ENCODE measurements around the gene ABCC1. TPM values are rescaled to one million over a fixed set of nuclear protein-coding genes. Genes with fewer than 3 reads are reported as not detected.

The ABCC1 gene
- total RNA-seq, 1 experiment from 2014 or later, result 139 TPM

DNA sequence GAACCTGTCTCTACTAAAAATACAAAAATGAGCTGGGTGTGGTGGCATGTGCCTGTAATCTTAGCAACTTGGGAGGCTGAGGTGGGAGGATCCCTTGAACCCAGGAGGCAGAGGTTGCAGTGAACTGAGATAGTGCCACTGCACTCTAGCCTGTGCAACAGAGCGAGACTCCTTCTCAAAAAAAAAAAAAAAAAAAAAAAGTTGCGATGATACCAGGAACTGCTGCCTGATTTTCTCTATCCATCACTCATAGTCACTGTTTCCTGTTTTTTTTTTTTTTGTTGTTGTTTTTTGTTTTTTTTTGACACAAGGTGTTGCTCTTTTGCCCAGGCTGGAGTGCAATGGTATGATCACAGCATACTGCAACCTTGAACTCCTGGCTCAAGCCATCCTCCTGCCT lies 59.2 kb downstream of the ABCC1 start:
- Histone ChIP-seq H3K36me3 (ENCODE audit: low read depth) (0 out of 2 replicates have a peak, but pooled peaks cover 6% of the 10 kb centered on the region), H3K4me3 (no peak overlapping the region), H2AFZ (no peak overlapping the region), H3K79me2 (ENCODE audit: low read depth) (peaks cover 43% of the 10 kb centered on the region), H3K9me2 (ENCODE audit: insufficient read depth) (no peaks in the 10 kb centered on the region), H3F3A (ENCODE audit: insufficient read depth, low read depth) (peaks cover 55% of the 10 kb centered on the region), H3K4me2 (no peak overlapping the region), H4K20me1 (ENCODE audit: insufficient read depth) (no peaks in the 10 kb centered on the region), H3K27ac (no peak overlapping the region), H3K27me3 (ENCODE audit: insufficient read depth, low read depth) (no peaks in the 10 kb centered on the region), H3K4me1 (replicated peaks; ENCODE audit: insufficient read depth) (peaks cover 8% of the 10 kb centered on the region), H3K9me3 (ENCODE audit: insufficient read depth, low read depth) (no peaks in the 10 kb centered on the region)
- POLR2A ChIA-PET (ENCODE audit: unreplicated experiment), result no interaction called here
- DNase-seq, result no peak
- BruUV-seq (replicated peaks), result no TSS peak
- CTCF ChIA-PET, result interaction anchor here (0.5 kb wide), 1 partner anchor 195 kb away, joined by 5 read pairs; no protein-coding TSS in a partner anchor
- TF ChIP-seq, protein P1, sequence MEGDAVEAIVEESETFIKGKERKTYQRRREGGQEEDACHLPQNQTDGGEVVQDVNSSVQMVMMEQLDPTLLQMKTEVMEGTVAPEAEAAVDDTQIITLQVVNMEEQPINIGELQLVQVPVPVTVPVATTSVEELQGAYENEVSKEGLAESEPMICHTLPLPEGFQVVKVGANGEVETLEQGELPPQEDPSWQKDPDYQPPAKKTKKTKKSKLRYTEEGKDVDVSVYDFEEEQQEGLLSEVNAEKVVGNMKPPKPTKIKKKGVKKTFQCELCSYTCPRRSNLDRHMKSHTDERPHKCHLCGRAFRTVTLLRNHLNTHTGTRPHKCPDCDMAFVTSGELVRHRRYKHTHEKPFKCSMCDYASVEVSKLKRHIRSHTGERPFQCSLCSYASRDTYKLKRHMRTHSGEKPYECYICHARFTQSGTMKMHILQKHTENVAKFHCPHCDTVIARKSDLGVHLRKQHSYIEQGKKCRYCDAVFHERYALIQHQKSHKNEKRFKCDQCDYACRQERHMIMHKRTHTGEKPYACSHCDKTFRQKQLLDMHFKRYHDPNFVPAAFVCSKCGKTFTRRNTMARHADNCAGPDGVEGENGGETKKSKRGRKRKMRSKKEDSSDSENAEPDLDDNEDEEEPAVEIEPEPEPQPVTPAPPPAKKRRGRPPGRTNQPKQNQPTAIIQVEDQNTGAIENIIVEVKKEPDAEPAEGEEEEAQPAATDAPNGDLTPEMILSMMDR (conservative IDR thresholded peaks at IDR 0.05), result no peak
- TF ChIP-seq EZH2 (IDR thresholded peaks at IDR 0.05; ENCODE audit: low read depth), result no peak
- intact Hi-C loops (cut with micrococcal nuclease; ENCODE audit: unreplicated experiment), result no loop called here

GRCh38 chr16:16009401-16009800 lies 60.0 kb downstream of the ABCC1 start:
- POLR2A ChIA-PET (ENCODE audit: unreplicated experiment), result no interaction called here
- H3K27ac ChIP-seq, result no peak overlapping the region
- H3F3A ChIP-seq (ENCODE audit: insufficient read depth, low read depth), result peaks cover 59% of the 10 kb centered on the region
- no peak overlapping the region for H2AFZ ChIP-seq
- intact Hi-C loops (cut with micrococcal nuclease; ENCODE audit: unreplicated experiment), result no loop called here
- no peak overlapping the region for H3K4me2 ChIP-seq
- CTCF ChIA-PET, result no interaction called here
- TF ChIP-seq EZH2 (IDR thresholded peaks at IDR 0.05; ENCODE audit: low read depth), result no peak
- TF ChIP-seq, protein P1 (conservative IDR thresholded peaks at IDR 0.05), result no peak
- H4K20me1 ChIP-seq (ENCODE audit: insufficient read depth), result no peaks in the 10 kb centered on the region
- H3K27me3 ChIP-seq (ENCODE audit: insufficient read depth, low read depth), result no peaks in the 10 kb centered on the region
- no peak overlapping the region for H3K4me3 ChIP-seq
- peaks cover 36% of the 10 kb centered on the region for H3K79me2 ChIP-seq (ENCODE audit: low read depth)
- BruUV-seq (replicated peaks), result no TSS peak
- H3K4me1 ChIP-seq (replicated peaks; ENCODE audit: insufficient read depth), result peaks cover 1% of the 10 kb centered on the region; the same call in 1 of the 2 replicates
- H3K9me3 ChIP-seq (ENCODE audit: insufficient read depth, low read depth), result no peaks in the 10 kb centered on the region
- no peaks in the 10 kb centered on the region for H3K9me2 ChIP-seq (ENCODE audit: insufficient read depth)
- H3K36me3 ChIP-seq (ENCODE audit: low read depth), result 0 out of 2 replicates have a peak, but pooled peaks cover 6% of the 10 kb centered on the region
- no peak for DNase-seq

GRCh38 chr16:16010194-16010593 lies 60.8 kb downstream of the ABCC1 start:
- H3K27me3 ChIP-seq (ENCODE audit: insufficient read depth, low read depth), result no peaks in the 10 kb centered on the region
- H3K36me3 ChIP-seq (ENCODE audit: low read depth), result 0 out of 2 replicates have a peak, but pooled peaks cover 7% of the 10 kb centered on the region
- H3K79me2 ChIP-seq (ENCODE audit: low read depth), result peaks cover 32% of the 10 kb centered on the region
- H2AFZ ChIP-seq, result no peak overlapping the region
- intact Hi-C loops (cut with micrococcal nuclease; ENCODE audit: unreplicated experiment), result no loop called here
- POLR2A ChIA-PET (ENCODE audit: unreplicated experiment), result no interaction called here
- no peaks in the 10 kb centered on the region for H3K9me2 ChIP-seq (ENCODE audit: insufficient read depth)
- DNase-seq, result no peak
- no peak overlapping the region for H3K4me2 ChIP-seq
- peaks cover 9% of the 10 kb centered on the region for H3K4me1 ChIP-seq (replicated peaks; ENCODE audit: insufficient read depth)
- CTCF ChIA-PET, result interaction anchor here (0.6 kb wide), 1 partner anchor 123 kb away, joined by 4 read pairs; no protein-coding TSS in a partner anchor
- no peak overlapping the region for H3K27ac ChIP-seq
- no peak for TF ChIP-seq EZH2 (IDR thresholded peaks at IDR 0.05; ENCODE audit: low read depth)
- TF ChIP-seq, protein P1 (conservative IDR thresholded peaks at IDR 0.05), result no peak
- peaks cover 63% of the 10 kb centered on the region for H3F3A ChIP-seq (ENCODE audit: insufficient read depth, low read depth)
- H3K9me3 ChIP-seq (ENCODE audit: insufficient read depth, low read depth), result no peaks in the 10 kb centered on the region
- no peaks in the 10 kb centered on the region for H4K20me1 ChIP-seq (ENCODE audit: insufficient read depth)
- no TSS peak for BruUV-seq (replicated peaks)
- H3K4me3 ChIP-seq, result no peak overlapping the region
